ENCODE data around the gene NOL8.
A peak's percentile ranks its signal among the peaks of the same experiment; 100 is the strongest.

Gene NOL8

GRCh38 chr9:92325269-92325990 lies at the start of gene NOL8, which contains the start of gene CENPP:
Gene NOL8 (minus strand): TSS chr9:92325350. CDS start chr9:92324161, 1,189 bp downstream.
Gene CENPP (plus strand): TSS chr9:92325953.
- FAIRE-seq (peak; percentile 91), DNase-seq (ENCODE audit: insufficient read length, low spot score) (peak; percentile 69)

- FAIRE-seq (no peak), DNase-seq (ENCODE audit: insufficient read length, low spot score) (no peak)
Measured at GRCh38 chr9:92373167-92373566, 48.0 kb upstream of the NOL8 start.

GRCh38 chr9:92369075-92369474 lies 43.9 kb upstream of the NOL8 start:
- DNase-seq (ENCODE audit: insufficient read length, low spot score) (no peak), FAIRE-seq (no peak)

GRCh38 chr9:92360083-92360482 lies 34.9 kb upstream of the NOL8 start:
- FAIRE-seq: peak; percentile 8

GRCh38 chr9:92359394-92359995 lies 34.3 kb upstream of the NOL8 start:
- FAIRE-seq (no peak), DNase-seq (ENCODE audit: insufficient read length, low spot score) (no peak)

More at GRCh38 chr9:92360083-92360482, 34.9 kb upstream of the NOL8 start:
- DNase-seq (ENCODE audit: insufficient read length, low spot score): no peak

GRCh38 chr9:92353051-92353450 lies 27.9 kb upstream of the NOL8 start:
- no peak for FAIRE-seq
- DNase-seq (ENCODE audit: insufficient read length, low spot score): no peak

- no peak for FAIRE-seq
- DNase-seq (ENCODE audit: insufficient read length, low spot score): no peak
Measured at GRCh38 chr9:92350740-92351133, 25.6 kb upstream of the NOL8 start.

GRCh38 chr9:92349771-92350739 lies 24.9 kb upstream of the NOL8 start:
- no peak for DNase-seq (ENCODE audit: insufficient read length, low spot score)

GRCh38 chr9:92345582-92345981 lies 20.4 kb upstream of the NOL8 start:
- DNase-seq (ENCODE audit: insufficient read length, low spot score) (no peak), FAIRE-seq (no peak)

More at GRCh38 chr9:92349771-92350739, 24.9 kb upstream of the NOL8 start:
- FAIRE-seq: no peak

GRCh38 chr9:92342825-92343488 lies 17.8 kb upstream of the NOL8 start:
- FAIRE-seq (no peak), DNase-seq (ENCODE audit: insufficient read length, low spot score) (no peak)

- no peak for DNase-seq (ENCODE audit: insufficient read length, low spot score)
- no peak for FAIRE-seq
Measured at GRCh38 chr9:92341578-92341977, 16.4 kb upstream of the NOL8 start.

- FAIRE-seq: no peak
- no peak for DNase-seq (ENCODE audit: insufficient read length, low spot score)
Measured at GRCh38 chr9:92333282-92333634, 8.1 kb upstream of the NOL8 start.

- no peak for DNase-seq (ENCODE audit: insufficient read length, low spot score)
- no peak for FAIRE-seq
Measured at GRCh38 chr9:92332577-92333281, 7.6 kb upstream of the NOL8 start.

- no peak for DNase-seq (ENCODE audit: insufficient read length, low spot score)
- no peak for FAIRE-seq
Measured at GRCh38 chr9:92328225-92328624, 3.1 kb upstream of the NOL8 start.

GRCh38 chr9:92327283-92327850 lies 2.2 kb upstream of the NOL8 start:
- DNase-seq (ENCODE audit: insufficient read length, low spot score) (no peak), FAIRE-seq (no peak)

- FAIRE-seq (peak; percentile 49), DNase-seq (ENCODE audit: insufficient read length, low spot score) (no peak)
Measured at GRCh38 chr9:92325991-92326500, 896 bp upstream of the NOL8 start.

- FAIRE-seq (peak; percentile 11), DNase-seq (ENCODE audit: insufficient read length, low spot score) (no peak)
Measured at GRCh38 chr9:92324889-92325268, 271 bp downstream of the NOL8 start.

GRCh38 chr9:92324431-92324830 lies 719 bp downstream of the NOL8 start:
- FAIRE-seq (no peak), DNase-seq (ENCODE audit: insufficient read length, low spot score) (no peak)

- FAIRE-seq: no peak
- no peak for DNase-seq (ENCODE audit: insufficient read length, low spot score)
Measured at GRCh38 chr9:92315456-92315855, 9.7 kb downstream of the NOL8 start.

- DNase-seq (ENCODE audit: insufficient read length, low spot score): no peak
- no peak for FAIRE-seq
Measured at GRCh38 chr9:92313624-92314012, 11.5 kb downstream of the NOL8 start.

Measured in GM19239 (cell line).